ENCODE data around the gene RAB17.

Gene RAB17

DNA sequence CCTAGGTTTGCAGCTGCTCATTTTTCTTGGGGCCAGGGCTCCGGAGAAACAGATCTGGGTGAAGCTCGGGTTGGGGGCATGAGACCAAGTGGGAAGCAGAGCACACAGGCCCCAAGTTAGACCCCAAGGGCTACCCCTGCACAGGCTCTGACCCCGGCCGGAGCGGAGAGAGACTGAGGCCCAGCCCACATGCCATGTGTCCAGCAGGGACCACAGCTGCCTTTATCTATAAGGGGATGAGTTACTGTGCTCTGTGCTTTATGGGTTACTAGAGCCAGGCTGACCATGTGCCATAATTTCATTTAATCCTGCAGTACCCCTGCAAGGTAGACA, 54.5 kb downstream of the RAB17 start:
- DNase-seq, result no peak

DNA sequence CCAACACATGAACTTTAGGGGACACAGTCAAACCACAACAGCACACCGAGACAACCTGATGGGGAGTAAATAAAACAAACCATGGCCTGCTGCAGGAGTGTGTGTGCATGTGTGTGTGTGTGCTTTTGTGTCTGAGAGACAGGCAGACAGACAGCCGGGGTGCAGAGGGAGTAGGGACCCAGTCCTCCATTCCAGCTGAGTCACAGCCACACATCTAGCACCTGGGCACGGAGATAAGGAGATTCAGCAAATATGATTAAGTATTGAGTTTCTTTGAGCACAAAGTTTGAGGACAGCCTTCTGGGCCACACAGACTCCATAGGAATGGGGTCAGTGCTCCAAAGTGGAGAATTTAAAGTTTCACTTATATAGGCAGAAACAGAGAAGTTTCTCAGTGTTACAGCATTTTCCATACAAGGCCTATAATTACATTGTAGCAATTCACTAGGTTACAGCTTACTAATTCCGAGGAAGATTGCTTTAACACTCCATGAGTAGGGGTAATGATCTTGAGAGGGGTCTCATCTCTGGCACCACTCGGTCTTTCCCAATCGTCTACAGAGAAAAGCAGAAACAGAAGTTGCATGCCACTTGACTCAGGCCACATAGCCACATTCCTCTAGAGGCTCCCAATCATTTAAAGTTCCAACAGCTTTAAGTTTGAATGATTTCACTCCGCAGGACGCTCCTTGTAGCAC, 55.0 kb downstream of the RAB17 start:
- DNase-seq, result no peak

DNA sequence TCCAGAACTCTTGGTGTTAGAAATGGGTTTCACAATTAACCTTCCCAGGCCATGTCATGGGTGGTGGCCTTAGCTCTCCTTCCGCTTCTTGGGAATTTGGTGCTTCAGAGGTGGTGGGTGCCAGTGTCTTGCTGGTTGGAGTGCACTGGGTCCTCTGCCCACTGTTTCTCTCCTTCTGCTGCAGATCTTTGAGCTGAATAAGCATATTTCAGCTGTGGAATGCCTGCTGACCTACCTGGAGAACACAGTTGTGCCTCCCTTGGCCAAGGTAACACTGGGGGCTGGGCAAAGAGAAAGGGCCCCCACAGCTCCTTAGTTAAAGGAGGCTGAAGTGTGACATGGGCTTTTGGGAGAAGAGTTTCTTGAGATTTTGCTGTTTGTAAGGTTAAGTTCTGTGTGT, 56.2 kb downstream of the RAB17 start:
- no peak for DNase-seq

DNA sequence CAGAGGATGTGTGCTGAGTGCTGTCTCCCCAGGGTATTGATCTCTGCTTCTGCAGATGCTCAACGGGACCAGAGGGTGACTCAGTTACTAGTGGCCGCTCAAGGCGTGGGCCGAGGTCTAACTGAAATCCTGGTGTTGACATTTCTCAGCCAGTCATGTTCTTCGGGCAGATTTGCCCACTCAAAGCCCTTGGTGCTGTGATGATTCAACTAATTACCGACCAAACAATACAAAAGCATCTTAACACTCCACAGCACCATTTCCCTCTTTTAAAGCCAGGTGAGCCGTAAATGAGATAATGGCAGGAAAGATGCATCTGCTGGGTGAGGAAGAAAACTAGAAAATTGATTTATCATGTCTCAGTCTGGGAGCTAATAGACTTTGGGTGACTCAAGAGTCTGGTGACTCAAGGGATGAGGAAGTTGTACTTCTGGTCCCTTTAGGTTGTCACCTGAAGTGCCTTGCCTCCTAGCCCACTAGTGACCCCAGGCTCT, 56.8 kb downstream of the RAB17 start:
- DNase-seq, result peak; percentile 16

DNA sequence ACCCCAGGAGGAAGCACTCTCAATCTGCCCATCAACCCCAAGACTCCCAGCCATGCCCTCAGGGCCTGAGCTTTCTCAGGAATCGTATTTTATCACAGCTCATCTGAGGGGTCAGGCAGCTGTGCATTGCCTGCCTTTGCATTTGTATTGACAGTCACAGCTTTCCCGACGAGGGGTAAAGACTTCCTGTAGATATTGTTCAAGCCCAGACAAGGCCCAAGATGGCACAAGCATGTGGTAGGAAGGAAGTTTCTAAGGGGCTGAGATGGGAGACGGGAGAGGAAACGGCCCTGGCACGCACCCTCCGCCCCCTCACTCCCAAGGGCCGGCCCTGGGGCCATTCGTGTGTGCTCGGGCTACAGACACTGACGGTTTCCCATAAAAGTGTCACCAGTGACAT, 58.4 kb downstream of the RAB17 start:
- no peak for DNase-seq

DNA sequence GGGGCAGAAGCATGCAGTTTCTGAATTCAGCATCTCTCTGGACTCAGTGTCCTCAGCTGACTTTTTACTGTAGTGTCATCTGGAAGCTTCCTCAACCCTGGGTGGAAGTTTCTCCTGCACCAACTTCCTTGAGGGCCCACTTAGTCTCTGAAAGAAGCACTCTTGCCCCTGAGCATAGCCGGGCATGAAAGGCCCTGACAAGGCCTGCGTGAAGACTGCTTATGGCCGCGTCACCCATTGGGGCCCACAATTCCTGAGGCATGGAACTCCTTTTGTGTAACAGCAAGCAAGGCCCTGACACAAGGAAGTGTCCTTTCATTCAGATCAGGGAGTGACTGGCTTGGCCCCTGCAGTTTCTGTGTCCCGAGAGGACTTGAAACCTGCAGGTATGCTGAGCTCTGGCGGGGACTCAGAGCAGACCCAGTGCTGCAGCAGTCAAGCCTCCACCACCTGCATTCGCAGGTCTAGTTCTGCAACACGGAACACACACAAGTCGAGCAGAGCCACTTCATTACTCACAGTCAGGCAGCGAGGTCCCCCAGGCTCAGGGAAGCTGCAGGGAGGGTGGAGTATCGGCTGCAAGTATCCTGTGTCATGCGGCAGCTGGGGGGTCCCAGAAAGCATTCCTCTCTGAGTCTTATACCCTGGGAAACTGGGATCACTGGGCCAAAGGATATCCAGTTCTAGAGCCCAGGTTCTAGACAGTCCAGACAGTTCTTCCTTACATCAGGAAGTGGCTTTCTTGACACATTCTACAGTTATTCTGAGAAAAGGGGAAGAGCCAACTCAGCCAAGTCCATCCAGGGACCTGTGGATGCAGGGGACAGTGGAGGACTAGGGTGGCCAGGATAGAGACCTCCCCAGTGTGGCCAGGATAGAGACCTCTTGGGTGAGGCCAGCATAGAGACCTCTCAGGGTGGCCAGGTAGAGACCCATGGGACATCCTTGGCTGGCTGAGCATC, 59.8 kb downstream of the RAB17 start:
- DNase-seq, result no peak

DNA sequence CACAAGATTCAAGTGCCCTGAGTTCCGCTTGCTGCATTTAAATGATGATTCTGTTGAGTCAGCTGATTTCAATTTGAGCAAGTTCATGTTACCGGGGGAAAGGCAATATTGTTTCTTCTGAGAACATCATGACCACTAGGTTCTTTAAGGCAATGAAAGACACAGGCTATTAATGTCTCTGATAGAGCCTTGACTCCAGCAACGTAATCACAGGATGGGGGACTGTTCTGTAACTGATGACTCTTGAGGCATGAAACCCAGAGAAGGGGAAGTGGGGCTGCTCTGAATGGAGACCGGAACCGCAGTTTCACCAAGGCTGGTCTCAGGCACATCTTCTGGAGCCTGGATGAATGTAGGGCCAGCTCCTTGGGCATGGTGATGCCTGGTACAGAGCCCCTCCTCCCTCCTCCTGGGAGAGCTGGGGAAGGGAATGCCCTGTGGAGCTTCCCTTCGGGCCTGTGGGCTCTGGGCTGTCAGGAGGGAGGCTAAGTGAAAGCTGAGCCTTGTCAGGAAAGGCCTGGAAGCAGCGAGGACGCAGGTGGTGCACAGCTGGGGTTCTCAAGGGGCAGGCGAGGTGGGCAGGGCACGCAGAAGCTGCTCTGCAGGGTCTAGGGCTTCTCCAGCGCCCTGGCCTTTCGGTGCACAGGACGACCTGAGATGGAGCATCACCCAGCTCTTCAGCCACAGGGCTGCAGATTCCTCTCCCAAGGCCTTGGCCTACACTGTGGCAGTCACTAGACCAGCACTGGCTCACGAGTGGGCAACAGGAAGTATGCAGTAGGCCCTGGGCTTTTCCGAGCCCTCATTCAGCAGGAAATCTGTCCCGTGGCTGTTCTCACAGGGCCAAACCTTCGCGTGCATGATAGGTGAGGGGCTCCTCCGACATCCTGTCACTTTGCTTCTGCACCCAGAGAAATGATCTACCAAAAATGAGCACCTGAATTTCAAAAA, 60.8 kb downstream of the RAB17 start:
- DNase-seq, result no peak

DNA sequence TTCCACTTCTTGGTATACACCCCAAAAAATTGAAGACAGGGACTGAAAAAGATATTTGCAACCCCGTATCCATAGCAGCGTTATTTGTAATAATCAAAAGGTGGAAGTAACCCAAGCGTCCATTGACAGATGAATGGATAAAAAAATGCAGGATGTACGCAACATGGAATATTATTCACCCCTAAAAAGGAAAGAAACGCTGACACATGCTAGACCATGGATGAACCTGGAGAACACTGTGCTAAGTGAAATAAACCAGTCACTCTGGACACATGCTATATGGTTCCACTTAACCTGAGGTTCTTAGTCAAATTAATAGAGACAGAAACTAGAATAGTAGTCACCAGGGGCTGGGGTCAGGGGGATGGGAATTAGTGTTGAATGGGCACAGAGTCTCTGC, 62.8 kb downstream of the RAB17 start:
- no peak for DNase-seq

DNA sequence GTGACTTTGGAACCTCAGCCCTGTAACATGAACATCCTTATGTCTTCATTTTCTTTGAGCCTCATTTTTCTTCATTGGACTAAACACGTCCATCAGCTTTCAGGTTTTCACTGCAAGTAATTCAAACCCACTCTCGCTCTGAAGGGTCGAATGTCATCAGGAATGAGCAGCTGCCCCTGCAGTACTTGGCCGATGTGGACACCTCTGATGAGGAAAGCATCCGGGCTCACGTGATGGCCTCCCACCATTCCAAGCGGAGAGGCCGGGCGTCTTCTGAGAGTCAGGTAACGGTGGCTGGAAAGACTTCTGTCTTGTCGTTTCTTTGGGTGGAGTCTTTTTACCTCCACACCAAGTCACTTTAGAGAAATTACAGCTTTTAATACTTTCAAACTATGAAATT, 63.3 kb downstream of the RAB17 start:
- DNase-seq, result no peak

DNA sequence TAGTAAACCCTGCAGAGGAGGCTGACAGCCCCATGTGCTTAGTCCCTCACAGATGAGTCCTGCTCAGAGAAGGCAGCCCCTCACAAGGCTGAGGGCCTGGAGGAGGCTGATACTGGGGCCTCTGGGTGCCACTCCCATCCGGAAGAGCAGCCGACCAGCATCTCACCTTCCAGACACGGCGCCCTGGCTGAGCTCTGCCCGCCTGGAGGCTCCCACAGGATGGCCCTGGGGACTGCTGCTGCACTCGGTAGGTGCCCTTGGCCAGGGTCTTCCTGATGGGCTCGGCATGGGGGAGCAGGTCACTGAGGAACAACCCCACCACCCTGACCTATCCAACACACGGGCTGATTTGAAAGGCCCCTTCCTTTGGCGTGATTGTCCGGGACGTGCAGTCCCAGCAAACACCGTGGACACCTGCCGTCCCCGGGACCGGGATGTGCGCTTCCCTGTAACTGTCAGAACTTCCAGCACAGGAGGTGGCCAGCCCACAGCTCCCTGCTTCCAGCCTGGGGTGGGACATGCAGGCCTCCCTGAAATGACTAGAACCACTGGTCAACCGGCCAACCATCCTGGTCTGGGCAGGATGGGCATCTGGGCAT, 64.9 kb downstream of the RAB17 start:
- no peak for DNase-seq

DNA sequence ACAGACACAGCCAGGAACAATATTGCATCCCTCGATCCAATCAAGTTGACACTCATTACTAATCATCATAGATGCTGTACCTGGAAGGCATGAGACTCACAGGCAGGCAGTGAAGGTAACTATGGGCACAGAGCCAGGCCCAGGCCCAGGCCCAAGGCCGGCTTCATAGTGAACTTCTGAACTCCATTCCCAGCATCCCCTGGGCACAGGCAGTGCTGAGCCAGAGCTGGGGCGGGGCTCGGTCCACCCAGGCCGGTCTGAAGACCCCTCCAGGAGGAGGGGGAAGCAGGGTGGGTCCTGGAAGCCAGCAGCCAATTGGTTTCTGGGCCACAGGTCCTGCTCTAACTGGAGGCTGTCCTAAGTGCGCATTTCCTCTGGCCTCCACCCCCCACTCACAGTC, 65.9 kb downstream of the RAB17 start:
- no peak for DNase-seq
